Left colon (tissue), 2 donors: ENCODE results near the gene CELSR2. TPM values are rescaled to one million over a fixed set of nuclear protein-coding genes. Genes with fewer than 3 reads are reported as not detected.
"Not testable (repeated sequence)": the region's sequence is repeated elsewhere in the genome, so short reads cannot be mapped to it uniquely, and the experiment has no call there.

Experiments
- ATAC-seq: fragments of 200-7000 bp; cut with Tn5 transposase; one replicate; pipeline ENCODE4 v1.9.1; 2020; ENCODE audit warnings: mild to moderate bottlenecking, moderate library complexity
- DNase-seq, 2 donors: peaks; one replicate each; pipeline ENCODE4 v3.0.0-alpha.2; 2020
- intact Hi-C, 2 donors: fragments of 100-400 bp; cut with DNase I in 1 of 2; cut with micrococcal nuclease in 1 of 2; formaldehyde crosslinking; loops; one replicate each; pipeline versions ENCODE4 v1.11.2 to v1.14.0; 2022; cut with DNase I, micrococcal nuclease
- long read RNA-seq: library from polyadenylated mRNA; unstranded; transcript quantifications from one replicate; pipeline ENCODE4 v2.0.0, GENCODE V29; 2021
- total RNA-seq, 2 donors: library from RNA; stranded (reverse); fragmentation: NEBNext Ultra II Directional; extraction: Animal tissue kit (Norgen Biotek cat#: 25700); gene quantifications; one replicate each; pipeline ENCODE4 v1.2.1, GENCODE V29; 2021
- donor health status: DM: no; HTN: no; CAD: no.
- donor health status: DM: yes; HTN: yes; CAD: no.

CELSR2 gene, protein sequence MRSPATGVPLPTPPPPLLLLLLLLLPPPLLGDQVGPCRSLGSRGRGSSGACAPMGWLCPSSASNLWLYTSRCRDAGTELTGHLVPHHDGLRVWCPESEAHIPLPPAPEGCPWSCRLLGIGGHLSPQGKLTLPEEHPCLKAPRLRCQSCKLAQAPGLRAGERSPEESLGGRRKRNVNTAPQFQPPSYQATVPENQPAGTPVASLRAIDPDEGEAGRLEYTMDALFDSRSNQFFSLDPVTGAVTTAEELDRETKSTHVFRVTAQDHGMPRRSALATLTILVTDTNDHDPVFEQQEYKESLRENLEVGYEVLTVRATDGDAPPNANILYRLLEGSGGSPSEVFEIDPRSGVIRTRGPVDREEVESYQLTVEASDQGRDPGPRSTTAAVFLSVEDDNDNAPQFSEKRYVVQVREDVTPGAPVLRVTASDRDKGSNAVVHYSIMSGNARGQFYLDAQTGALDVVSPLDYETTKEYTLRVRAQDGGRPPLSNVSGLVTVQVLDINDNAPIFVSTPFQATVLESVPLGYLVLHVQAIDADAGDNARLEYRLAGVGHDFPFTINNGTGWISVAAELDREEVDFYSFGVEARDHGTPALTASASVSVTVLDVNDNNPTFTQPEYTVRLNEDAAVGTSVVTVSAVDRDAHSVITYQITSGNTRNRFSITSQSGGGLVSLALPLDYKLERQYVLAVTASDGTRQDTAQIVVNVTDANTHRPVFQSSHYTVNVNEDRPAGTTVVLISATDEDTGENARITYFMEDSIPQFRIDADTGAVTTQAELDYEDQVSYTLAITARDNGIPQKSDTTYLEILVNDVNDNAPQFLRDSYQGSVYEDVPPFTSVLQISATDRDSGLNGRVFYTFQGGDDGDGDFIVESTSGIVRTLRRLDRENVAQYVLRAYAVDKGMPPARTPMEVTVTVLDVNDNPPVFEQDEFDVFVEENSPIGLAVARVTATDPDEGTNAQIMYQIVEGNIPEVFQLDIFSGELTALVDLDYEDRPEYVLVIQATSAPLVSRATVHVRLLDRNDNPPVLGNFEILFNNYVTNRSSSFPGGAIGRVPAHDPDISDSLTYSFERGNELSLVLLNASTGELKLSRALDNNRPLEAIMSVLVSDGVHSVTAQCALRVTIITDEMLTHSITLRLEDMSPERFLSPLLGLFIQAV (N-terminal part only)
- total RNA-seq: 1 to 10 TPM; 3.9 to 4.5 TPM
- long read RNA-seq: 0 reads

DNA sequence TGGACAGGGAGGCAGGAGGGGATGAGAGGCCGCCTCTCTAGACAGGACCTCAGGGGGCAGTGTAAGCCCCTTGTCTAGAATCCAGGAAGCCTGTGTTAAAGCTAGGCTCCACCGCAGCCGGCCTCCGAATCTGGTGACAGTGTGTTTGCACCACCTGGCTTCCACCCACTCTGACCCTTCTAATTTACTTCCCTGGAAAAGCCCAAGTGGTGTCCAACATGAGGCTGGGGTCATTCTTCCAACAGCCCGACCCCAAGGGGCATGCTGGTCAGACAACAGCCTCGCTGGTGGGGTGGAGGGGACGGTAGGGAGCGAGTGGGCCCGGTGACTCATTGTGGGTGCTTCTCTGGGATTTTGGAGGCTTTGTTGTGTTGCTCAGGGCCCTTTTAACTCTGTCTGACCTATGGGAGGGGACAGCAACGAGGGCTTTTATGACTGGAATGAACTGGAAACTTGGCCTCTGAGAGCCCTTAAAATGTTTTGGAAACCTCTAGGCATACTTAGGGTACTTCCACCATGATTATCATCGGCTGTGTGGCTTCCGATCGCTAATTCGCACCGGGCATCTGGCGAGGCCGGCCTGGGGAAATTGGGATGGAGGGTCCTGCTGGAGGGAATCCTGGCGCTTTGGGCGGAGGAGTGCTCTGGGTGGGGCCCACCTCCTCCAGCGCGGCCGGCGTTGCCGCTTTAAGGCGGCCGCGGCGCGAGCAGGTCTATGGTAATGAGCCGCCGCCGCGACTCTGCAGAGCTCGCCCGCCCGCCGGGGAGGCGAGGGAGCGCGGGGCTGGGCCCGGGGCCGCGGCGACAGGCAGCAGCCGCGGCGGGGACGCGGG, at the start of gene CELSR2:
Gene CELSR2, plus strand, starts transcription at position 743 of the 833 bp plus-strand sequence. CDS start 541 bp downstream, outside the sequence.
- ATAC-seq (peak; percentile 91), DNase-seq (peak; percentile 41 to 73)
- intact Hi-C loops: no loop called here

DNA sequence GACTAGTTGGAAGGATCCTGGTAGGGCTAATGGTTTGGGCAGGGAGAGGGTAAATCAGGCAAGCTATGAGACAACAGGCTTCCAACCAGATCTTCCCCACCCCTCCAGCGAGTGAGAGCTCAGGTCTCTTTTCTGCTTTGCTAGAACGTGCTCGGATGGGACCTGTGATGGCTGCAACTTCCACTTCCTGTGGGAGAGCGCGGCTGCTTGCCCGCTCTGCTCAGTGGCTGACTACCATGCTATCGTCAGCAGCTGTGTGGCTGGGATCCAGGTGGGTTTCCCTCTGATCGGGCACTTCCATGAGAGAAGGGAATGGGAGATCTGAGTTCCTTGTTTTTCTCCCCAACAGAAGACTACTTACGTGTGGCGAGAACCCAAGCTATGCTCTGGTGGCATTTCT, 49.6 kb upstream of the CELSR2 start:
- intact Hi-C loops: no loop called here
- DNase-seq: no peak
- ATAC-seq: no peak

DNA sequence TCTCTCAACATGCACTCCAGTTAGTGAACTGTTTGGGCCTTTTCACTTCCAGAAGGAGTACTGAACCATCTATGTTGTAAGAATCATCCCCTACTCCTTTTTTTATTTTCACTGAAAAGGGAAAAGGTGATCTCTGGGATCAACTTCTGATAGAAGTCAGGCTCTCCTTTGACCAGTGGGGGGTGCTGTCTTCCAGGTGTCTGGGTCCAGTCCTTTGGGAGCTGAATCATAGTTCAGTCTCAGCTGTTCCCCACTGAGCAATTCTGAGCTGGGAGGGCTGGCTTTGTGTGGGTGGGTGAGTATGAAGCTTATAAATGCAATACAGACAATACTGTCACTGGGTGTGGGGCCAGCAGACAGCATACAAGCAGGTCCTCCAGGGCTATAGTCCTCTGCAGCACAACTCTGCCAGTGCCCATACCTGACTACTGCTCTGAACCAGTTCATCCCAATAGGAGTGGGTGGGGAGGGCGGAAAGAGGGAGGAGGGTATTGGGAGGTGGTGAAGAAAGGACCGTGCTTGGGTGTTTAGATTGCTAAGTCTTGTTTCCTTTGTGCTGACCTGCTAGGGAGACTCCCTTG, 48.1 kb upstream of the CELSR2 start:
- DNase-seq (peak in 1 of 2 donors; percentile 60), ATAC-seq (peak; percentile 72)
- intact Hi-C loops: no loop called here

DNA sequence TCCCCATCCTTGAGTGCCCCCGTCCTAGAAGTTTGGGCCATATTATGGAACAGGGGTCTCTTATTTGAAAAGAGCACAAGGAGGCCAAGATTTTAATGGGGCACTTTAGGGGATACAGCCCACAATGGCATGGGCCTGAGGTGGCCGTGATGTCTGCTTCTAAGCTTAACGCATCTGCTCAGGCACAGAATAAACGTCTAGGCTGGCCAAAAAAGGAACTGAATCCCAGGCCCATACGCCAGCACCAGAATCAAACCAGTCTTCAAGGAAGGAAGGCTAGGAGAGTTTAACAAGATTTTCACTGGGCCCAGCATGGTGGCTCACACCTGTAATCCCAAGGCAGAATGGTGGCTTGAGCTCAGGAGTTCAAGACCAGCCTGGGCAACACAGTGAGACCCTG, 44.9 kb upstream of the CELSR2 start:
- DNase-seq (no peak), ATAC-seq (no peak)
- intact Hi-C loops: no loop called here

DNA sequence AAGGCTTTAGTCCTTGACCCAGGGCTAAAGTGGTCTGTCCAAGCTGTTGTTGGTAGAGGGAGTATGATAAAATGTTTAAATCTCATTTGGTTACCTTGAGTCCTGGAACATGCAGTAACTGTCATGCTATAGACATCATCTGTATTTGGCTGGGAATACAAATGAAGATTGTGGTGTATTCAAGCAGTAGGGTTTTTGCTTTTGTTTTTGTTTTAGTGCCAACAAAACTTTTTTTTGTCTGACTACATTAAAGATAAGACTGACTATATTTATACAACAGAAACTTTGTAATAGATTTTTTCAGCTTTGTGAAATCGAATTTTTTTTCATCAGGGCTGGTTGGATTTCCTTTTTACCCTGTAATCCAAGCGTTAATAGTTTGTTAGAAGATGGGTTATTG, 43.0 kb upstream of the CELSR2 start:
- intact Hi-C loops: no loop called here
- DNase-seq: no peak
- ATAC-seq: no peak

DNA sequence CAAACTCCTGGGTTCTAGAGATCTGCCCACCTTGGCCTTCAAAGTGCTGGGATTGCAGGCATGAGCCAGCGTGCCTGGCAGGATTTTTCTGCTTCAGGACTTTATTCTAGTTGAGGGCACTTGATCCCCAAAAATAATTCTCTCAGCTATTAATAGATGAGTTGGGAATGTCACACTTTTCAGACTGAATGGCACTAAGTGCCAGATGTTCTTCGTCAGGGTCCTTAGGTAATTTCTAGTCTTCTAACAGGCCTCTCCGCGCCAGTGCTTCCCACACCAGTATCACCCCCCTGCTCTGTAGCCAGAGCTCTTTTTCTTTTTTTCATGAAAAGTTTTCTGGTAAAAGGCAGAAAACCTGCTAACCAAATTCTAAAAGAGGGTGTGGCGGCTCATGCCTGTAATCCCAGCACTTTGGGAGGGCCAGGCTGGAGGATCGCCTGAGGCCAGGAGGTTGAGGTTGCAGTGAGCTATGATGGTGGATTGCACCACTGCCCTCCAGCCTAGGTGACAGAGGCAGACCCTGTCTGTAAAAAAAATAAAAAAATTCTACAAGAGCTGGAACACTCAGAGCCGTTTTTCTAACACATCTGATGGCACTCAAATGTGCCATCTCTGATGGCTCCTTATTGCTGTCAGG, 41.8 kb upstream of the CELSR2 start:
- ATAC-seq: no peak
- intact Hi-C loops: no loop called here
- DNase-seq: no peak

DNA sequence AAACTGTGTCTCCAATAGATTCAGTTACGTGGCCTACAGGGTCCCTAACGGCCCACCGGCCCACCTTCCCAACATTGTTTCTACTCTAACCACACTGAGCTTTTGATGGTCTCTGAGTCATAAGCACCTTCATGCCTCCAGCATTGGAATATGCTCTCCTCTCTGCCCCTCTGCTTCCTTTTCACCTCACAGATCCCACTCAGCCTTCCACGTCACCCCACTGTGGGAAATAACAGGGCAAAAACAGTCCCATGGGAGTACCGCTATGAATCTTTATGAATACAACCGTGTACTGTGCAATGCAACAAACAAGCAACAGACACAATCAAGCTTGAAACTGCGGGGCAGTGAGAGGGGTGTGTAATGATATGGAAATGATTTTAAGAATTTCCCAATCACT, 40.9 kb upstream of the CELSR2 start:
- intact Hi-C loops: no loop called here
- ATAC-seq (peak; percentile 6), DNase-seq (no peak)

DNA sequence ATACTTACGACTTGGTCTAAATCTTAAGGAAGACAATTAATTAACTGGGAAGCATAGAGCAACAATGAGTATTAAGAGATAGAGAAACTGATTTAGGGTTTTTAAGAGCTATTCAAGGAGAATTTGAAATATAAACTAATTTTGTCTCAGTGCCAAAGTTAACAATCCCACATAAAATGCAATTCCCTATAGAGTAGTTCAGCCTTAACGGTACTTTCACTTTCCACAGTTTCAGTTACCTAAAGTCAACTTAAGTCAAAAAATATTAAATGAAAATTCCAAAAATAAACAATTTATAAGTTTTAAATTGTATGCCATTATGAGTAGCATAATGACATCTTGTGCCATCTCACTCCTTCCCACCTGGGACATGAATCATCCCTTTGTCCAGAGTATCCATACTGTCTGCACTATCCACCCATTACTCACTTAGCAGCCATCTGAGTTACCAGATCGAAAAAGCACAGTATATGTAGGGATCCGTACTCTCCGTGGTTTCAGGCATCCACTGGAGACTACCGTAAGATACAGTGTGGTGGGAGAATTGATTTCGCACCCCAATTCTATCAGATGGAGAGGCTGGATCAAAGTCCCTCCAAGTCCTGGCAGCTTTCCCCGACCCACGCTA, 40.4 kb upstream of the CELSR2 start:
- no peak for DNase-seq
- intact Hi-C loops: no loop called here
- ATAC-seq: no peak

DNA sequence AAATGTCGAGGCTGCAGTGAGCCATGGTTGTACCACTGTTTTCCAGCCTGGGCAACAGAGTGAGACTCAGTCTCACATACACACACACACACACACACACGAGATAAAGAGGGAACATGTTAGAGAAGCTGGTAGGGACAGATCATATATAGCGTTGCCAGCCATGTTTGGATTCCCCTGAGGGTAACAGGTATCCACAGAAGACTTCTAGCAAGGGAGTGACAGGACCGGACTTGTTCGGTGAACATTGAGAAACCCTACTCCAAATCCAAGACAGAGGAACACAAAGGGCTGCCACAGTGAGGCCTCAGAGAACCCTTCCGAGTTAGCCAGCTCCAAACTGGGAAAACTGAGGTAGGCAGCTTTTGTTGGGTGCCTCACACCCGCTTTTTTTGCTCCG, 39.3 kb upstream of the CELSR2 start:
- DNase-seq (no peak), ATAC-seq (no peak)
- intact Hi-C loops: no loop called here

DNA sequence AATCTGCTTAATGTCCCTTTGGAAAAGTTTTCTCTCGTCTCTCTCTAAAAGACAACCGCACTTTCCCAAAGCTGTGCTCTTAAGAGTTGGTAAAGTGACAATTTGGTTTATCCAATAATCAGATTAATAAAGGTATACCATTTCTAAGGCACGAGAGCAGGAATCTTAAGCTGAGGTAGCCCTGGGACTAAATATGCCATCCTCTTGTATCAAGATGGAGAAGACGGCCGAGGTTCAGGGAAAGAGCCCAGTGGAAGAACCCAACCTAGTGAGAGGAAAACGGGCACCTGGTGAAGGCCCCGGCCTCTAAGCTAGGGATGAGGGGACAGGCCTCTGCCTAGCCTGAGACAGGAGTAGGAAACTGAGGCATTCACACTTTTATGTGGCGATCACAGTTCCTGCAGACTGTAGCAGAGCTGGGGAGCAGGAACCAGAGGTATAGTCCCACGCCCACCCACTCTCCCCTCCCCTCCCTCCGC, 36.0 kb upstream of the CELSR2 start:
- DNase-seq (no peak), ATAC-seq (no peak)
- intact Hi-C loops: no loop called here

DNA sequence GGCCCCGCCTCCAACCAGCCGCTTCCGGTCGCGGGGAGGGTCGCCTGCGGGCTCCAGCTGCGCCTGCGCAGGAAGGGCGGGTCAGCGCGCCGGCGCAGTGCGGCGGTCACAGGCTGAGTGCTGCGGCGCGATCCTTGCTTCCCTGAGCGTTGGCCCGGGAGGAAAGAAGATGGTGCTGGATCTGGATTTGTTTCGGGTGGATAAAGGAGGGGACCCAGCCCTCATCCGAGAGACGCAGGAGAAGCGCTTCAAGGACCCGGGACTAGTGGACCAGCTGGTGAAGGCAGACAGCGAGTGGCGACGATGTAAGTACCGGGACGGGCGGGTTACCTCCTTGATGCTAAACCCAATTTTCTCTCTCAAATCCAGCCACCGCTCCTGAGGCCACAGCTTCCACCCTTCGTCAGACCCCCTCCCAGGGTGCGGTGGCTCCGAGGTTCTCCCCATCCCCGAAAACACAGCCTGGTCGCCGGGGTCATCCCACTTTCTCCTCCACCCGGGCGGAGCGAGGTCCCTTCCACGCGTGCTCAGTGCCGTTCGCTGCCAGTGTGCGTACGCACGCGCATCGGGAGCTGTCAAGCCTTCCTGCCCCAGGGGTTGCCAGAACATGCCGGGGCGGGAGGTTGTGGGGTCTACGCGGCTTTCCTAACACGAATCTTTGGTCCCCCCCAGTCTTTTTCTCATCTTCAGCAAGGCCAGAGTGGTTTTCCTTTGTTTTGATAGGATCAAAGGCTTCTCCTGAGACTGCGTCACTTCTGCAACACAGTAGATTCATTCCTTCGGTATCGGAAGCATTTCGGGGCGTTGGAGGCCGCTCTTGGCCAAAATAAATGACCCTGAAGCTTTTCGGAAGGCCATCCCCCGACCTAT, 35.3 kb upstream of the CELSR2 start, which contains the start of gene SARS1:
Gene SARS1, plus strand, starts transcription at position 95 of the 870 bp plus-strand sequence. Its CDS starts 75 bp downstream, at position 170.
- DNase-seq (peak; percentile 83 to 91), ATAC-seq (peak; percentile 84)
- intact Hi-C loops: no loop called here

DNA sequence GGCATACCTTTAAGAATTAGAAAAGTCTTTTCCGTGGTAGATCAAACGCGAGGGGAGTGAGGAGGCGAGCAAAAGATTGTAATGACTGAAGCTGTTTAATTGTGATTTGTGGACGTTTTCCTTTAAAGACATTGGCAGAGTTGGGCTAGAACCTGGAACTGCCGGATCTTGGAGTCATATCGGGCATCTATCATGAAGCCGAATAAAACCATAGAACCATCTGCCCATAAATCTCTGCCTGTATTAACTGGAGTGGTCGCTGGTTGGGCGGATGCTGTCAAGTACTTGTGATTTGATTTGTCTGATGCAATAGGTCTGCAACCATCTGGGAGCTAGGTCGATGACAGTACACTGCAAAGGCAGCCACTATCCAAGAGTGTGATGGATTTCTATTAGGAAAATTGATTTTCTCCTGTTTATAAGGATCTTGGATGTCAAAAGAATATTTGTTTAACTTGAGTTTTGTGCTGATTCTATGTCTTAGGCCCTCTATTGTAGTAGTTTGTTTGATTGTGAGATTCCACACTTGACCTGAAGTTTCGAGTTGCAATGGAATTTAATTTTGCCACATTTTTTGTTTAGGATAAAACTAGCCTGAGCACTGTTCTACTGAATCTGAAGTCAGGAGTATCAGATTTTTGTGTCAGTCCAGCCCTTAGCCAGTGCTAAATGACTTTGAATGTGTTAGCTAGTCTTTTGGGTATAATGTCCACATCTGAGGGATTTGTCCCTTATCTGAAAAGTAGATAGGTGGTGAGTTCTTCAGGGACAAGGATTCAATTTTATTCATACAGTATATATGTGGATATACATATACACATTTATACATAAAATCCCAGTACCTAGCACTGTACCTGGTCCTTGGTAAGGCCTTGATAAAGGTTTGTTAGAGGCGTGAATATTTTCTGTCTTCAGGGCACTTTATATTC, 34.4 kb upstream of the CELSR2 start:
- intact Hi-C loops: no loop called here
- DNase-seq: peak; percentile 40 to 72
- peak; percentile 29 for ATAC-seq

DNA sequence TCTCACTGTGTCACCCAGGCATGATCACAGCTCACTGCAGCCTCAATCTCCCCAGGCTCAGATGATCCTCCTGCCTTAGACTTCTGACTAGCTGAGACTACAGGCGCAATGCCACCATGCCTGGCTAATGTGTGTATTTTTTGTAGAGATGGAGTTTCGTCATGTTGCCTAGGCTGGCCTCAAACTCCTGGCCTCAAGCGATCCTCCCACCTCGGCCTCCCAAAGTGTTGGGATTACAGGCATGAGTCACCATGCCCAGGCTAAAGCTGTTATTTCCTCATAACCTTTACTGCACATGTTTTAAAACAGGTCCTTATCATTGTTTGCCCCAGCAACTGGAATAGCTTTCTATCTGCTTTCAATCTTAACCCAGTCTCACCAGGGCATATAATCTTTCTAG, 32.7 kb upstream of the CELSR2 start:
- intact Hi-C loops: no loop called here
- DNase-seq: peak in 1 of 2 donors; percentile 28
- peak; percentile 22 for ATAC-seq

DNA sequence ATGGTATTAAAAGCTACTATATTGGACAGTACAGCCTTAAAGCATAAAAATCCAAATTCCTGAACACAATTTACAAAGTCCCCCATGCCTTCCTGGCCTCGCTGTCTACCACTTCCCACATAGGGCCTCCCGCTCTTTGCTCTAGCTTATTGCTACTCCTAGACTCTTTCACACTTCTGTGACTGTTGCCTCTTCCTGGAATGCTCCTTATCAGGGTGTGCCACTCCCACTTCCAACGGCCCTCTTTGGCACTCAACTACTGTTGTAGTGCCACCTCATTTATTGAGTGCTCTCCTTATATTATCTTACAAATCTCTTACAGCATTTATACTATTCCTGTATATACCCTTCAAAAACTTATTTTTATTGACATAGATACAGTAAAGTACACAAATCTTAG, 30.8 kb upstream of the CELSR2 start:
- ATAC-seq (peak; percentile 72), DNase-seq (peak; percentile 73 to 87)

DNA sequence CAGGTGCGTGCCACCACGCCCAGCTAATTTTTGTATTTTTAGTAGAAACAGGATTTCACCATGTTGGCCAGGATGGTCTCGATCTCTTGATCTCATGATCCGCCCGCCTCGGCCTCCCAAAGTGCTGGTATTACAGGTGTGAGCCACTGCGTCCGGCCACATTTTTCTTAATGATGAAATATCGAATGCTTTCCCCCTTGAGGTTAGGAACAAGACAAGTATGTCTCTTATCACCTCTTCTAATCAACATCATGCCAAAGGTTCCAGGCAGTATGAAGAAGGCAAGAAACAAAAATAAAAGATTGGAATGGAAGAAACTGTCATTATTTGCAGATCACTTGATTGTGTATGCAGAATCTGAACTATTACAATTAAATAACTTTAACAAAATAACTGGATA, 28.1 kb upstream of the CELSR2 start:
- intact Hi-C loops, ATAC-seq, DNase-seq: not testable (repeated sequence)

More for the DNA sequence above, 30.8 kb upstream of the CELSR2 start:
- intact Hi-C loops: no loop called here
